HG02642 (cell line): ENCODE measurements around the gene MRPS16.
"Not testable (repeated sequence)": the region's sequence is repeated elsewhere in the genome, so short reads cannot be mapped to it uniquely, and the experiment has no call there.

ENCODE experiments used
- ATAC-seq: cut with Tn5 transposase; IDR thresholded peaks from one replicate; pipeline ENCODE4 v1.9.1; 2021; ENCODE audit warnings: mild to moderate bottlenecking; ENCODE audit not compliant: unreplicated experiment, poor library complexity

MRPS16 gene

GRCh38 chr10:73252445-73253224 lies at the start of gene MRPS16:
MRPS16 (minus strand) TSS chr10:73252644; CDS start chr10:73252482, 162 bp downstream.
- peak; percentile 85 for ATAC-seq

GRCh38 chr10:73296946-73297345 lies 44.5 kb upstream of the MRPS16 start:
- ATAC-seq = no peak

- ATAC-seq = no peak
These were observed 41.0 kb upstream of the MRPS16 start for GRCh38 chr10:73293461-73293860.

- ATAC-seq = no peak
These were observed 37.5 kb upstream of the MRPS16 start for GRCh38 chr10:73289958-73290357.

- ATAC-seq = no peak
These were observed 35.0 kb upstream of the MRPS16 start for GRCh38 chr10:73287441-73287840.

GRCh38 chr10:73281097-73281496 lies 28.7 kb upstream of the MRPS16 start:
- ATAC-seq = no peak

- ATAC-seq = no peak
These were observed 12.0 kb upstream of the MRPS16 start for GRCh38 chr10:73264423-73264822.

GRCh38 chr10:73263693-73264347 lies 11.4 kb upstream of the MRPS16 start:
- no peak for ATAC-seq

GRCh38 chr10:73262880-73263555 lies 10.6 kb upstream of the MRPS16 start:
- ATAC-seq = no peak

- no peak for ATAC-seq
These were observed 9.8 kb upstream of the MRPS16 start for GRCh38 chr10:73262105-73262730.

- ATAC-seq = no peak
These were observed 9.0 kb upstream of the MRPS16 start for GRCh38 chr10:73261362-73261995.

- not testable (repeated sequence) for ATAC-seq
These were observed 6.2 kb upstream of the MRPS16 start for GRCh38 chr10:73258612-73259011.

GRCh38 chr10:73253225-73253555 lies 746 bp upstream of the MRPS16 start:
- no peak for ATAC-seq

GRCh38 chr10:73251683-73252444 lies 580 bp downstream of the MRPS16 start:
- ATAC-seq = peak; percentile 49

- no peak for ATAC-seq
These were observed 4.2 kb downstream of the MRPS16 start for GRCh38 chr10:73248259-73248724.

GRCh38 chr10:73247509-73248258 lies 4.8 kb downstream of the MRPS16 start:
- ATAC-seq = no peak

GRCh38 chr10:73246646-73247508 lies 5.6 kb downstream of the MRPS16 start, which contains the start of gene DNAJC9:
DNAJC9 (minus strand) TSS chr10:73247255; CDS start chr10:73247189, 66 bp downstream.
- ATAC-seq = peak; percentile 86

GRCh38 chr10:73246322-73246645 lies 6.2 kb downstream of the MRPS16 start:
- no peak for ATAC-seq
